Muscle layer of colon (tissue), 2 donors: Measurements from ENCODE around the gene MYO10.

Experiments used
- H3K27ac ChIP-seq: one replicate; pipeline ENCODE4 v1.7.0; 2013; ENCODE audit warnings: low read depth, mild to moderate bottlenecking, low read length, moderate library complexity
- H3K27me3 ChIP-seq, 2 donors: one replicate each; pipeline ENCODE4 v1.7.0; 2013; ENCODE audit warnings: low read length in 2 of 2, mild to moderate bottlenecking in 2 of 2; ENCODE audit not compliant: insufficient read depth in 2 of 2, control insufficient read depth in 1 of 2
- H3K36me3 ChIP-seq: one replicate; pipeline ENCODE4 v1.7.0; 2013; ENCODE audit warnings: mild to moderate bottlenecking, low read length; ENCODE audit not compliant: insufficient read depth
- H3K4me1 ChIP-seq: one replicate; pipeline ENCODE4 v1.7.0; 2013; ENCODE audit warnings: mild to moderate bottlenecking, low read length; ENCODE audit not compliant: insufficient read depth
- H3K4me3 ChIP-seq, 2 donors: one replicate each; pipeline ENCODE4 v1.7.0; 2013; ENCODE audit warnings: low read length in 2 of 2, low read depth in 1 of 2, mild to moderate bottlenecking in 1 of 2, moderate library complexity in 1 of 2
- H3K9ac ChIP-seq: one replicate; pipeline ENCODE4 v1.7.0; 2013; ENCODE audit warnings: low read length
- H3K9me3 ChIP-seq: one replicate; pipeline ENCODE4 v1.7.0; 2013; ENCODE audit warnings: mild to moderate bottlenecking, low read length
- donor health status: abdominal sarcoma.
- donor health status: Adenocarcinoma of cecum.

The MYO10 gene

DNA sequence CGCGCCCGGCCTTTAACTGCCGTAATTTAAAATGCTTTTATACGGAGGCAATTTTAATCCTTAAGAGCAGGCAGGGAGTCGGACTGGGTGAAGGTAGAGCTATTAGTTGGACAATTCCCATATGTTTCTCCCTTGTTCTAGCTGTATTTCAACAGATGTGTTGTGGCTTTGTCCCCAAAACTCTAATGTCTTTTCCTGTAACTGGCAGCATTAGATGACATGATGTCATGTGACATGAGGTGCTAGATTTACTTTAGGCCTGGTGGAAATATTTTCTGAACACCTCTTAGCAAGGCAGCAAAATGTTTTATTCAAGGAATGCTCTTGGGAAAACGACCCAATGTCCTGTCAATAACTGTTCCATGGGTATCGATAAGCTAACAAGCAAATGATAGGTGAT, 8.5 kb downstream of the MYO10 start:
- Histone ChIP-seq H3K9me3 (no peaks in the 10 kb centered on the region), H3K9ac (no peak overlapping the region), H3K27ac (no peak overlapping the region), H3K27me3 (peaks cover 2 to 6% of the 10 kb centered on the region in 2 donors), H3K4me3 (no peak overlapping the region), H3K4me1 (no peaks in the 10 kb centered on the region), H3K36me3 (no peaks in the 10 kb centered on the region)

DNA sequence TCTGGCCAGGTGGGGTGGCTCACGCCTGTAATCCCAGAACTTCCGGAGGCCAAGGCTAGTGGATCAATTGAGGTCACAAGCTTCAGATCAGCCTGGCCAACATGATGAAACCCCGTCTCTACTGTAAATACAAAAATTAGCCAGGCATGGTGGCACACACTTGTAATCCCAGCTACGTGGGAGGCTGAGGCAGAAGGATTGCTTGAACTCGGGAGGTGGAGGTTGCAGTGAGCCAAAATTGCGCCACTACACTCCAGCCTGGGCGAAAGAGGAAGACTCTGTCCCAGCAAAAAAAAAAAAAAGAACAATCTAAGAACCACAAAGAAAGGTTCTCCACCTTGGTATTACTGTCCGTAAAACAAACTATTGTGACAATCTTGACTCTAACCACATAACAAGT, 9.7 kb downstream of the MYO10 start:
- Histone ChIP-seq H3K9me3 (no peaks in the 10 kb centered on the region), H3K36me3 (no peaks in the 10 kb centered on the region), H3K4me3 (no peak overlapping the region), H3K9ac (no peak overlapping the region), H3K27ac (no peak overlapping the region), H3K4me1 (no peaks in the 10 kb centered on the region), H3K27me3 (no peaks in the 10 kb centered on the region)

DNA sequence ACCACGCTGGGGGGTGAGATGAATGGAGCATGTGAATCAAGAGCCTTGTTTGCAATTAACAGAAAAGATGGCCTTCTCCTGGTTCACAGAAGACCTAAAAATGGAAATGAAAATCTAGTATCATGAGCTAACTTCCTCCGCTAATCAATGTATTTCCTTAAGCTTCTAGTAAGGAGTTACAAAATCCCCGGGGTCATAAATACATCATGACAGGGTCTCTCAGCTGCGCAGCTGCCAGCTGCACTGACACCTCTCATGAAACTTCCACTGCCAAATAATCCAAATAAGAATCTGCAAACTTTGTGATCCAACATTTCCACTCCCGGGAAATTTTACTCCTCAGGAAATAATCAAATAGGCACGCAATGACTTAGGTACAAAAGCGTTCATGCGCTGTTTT, 11.9 kb downstream of the MYO10 start:
- no peak overlapping the region for H3K27ac ChIP-seq
- no peaks in the 10 kb centered on the region for H3K4me1 ChIP-seq
- no peaks in the 10 kb centered on the region for H3K9me3 ChIP-seq
- H3K4me3 ChIP-seq: no peak overlapping the region
- no peaks in the 10 kb centered on the region for H3K27me3 ChIP-seq
- H3K9ac ChIP-seq: no peak overlapping the region
- no peaks in the 10 kb centered on the region for H3K36me3 ChIP-seq

DNA sequence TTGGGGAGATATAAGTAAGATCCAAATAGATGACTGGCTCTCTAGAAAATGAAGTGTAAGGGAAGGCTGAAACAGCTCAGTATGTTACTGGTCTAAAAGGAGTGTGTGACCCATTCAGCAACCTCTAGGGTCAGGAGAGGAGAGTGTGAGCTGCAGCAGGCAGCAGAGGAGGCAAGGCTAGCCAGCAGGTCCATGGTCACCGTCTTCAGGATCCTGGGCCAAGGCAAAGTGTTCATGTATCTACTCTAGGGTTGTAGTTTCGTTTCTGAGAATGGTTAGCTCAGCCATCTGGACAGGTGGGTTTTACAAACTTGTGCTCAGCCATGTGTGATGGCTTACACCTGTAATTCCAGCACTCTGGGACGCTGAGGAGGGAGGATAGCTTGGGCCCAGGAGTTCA, 13.7 kb downstream of the MYO10 start:
- H3K27ac ChIP-seq: no peak overlapping the region
- no peak overlapping the region for H3K9ac ChIP-seq
- H3K4me3 ChIP-seq: no peak overlapping the region
- H3K4me1 ChIP-seq: no peaks in the 10 kb centered on the region
- no peaks in the 10 kb centered on the region for H3K36me3 ChIP-seq
- H3K9me3 ChIP-seq: no peaks in the 10 kb centered on the region
- no peaks in the 10 kb centered on the region for H3K27me3 ChIP-seq

GRCh38 chr5:16921211-16921610, 14.9 kb downstream of the MYO10 start:
- H3K9ac ChIP-seq: no peak overlapping the region

GRCh38 chr5:16920109-16920816, 15.8 kb downstream of the MYO10 start:
- no peaks in the 10 kb centered on the region for H3K36me3 ChIP-seq
- H3K9me3 ChIP-seq: no peaks in the 10 kb centered on the region
- no peak overlapping the region for H3K4me3 ChIP-seq
- no peaks in the 10 kb centered on the region for H3K27me3 ChIP-seq
- no peaks in the 10 kb centered on the region for H3K4me1 ChIP-seq
- no peak overlapping the region for H3K27ac ChIP-seq
- H3K9ac ChIP-seq: no peak overlapping the region

More at GRCh38 chr5:16921211-16921610, 14.9 kb downstream of the MYO10 start:
- Histone ChIP-seq H3K4me3 (no peak overlapping the region), H3K27ac (no peak overlapping the region), H3K27me3 (no peaks in the 10 kb centered on the region), H3K4me1 (no peaks in the 10 kb centered on the region), H3K9me3 (no peaks in the 10 kb centered on the region), H3K36me3 (no peaks in the 10 kb centered on the region)

- H3K9me3 ChIP-seq: no peaks in the 10 kb centered on the region
- no peak overlapping the region for H3K27ac ChIP-seq
- H3K27me3 ChIP-seq: no peaks in the 10 kb centered on the region
Measured at GRCh38 chr5:16918891-16919671, 17.0 kb downstream of the MYO10 start.

DNA sequence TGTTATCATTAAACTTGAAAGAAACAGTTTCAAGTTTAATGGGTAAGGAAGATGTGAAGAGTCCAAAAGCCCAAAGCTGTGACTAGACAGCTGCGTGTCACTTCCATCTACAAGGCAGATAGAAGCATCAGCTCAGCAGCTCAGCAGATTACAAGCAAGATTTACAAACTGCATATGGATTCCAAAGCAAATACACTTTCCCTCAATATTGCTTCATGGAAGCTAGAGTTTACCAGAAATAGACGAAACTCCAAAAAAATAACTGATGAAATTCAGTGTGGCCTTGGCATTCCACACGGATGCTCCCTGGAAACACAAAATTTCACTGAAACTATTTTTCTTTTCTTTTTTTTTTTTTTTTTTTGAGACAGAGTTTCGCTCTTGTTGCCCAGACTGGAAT, 17.9 kb downstream of the MYO10 start:
- H3K4me1 ChIP-seq: no peaks in the 10 kb centered on the region
- H3K4me3 ChIP-seq: no peak overlapping the region
- H3K27ac ChIP-seq: no peak overlapping the region
- no peaks in the 10 kb centered on the region for H3K27me3 ChIP-seq
- no peak overlapping the region for H3K9ac ChIP-seq
- H3K36me3 ChIP-seq: no peaks in the 10 kb centered on the region
- H3K9me3 ChIP-seq: no peaks in the 10 kb centered on the region

More at GRCh38 chr5:16918891-16919671, 17.0 kb downstream of the MYO10 start:
- no peak overlapping the region for H3K9ac ChIP-seq
- no peaks in the 10 kb centered on the region for H3K36me3 ChIP-seq
- no peak overlapping the region for H3K4me3 ChIP-seq
- H3K4me1 ChIP-seq: no peaks in the 10 kb centered on the region

GRCh38 chr5:16916262-16916878, 19.7 kb downstream of the MYO10 start:
- no peaks in the 10 kb centered on the region for H3K27me3 ChIP-seq
- no peaks in the 10 kb centered on the region for H3K36me3 ChIP-seq
- no peak overlapping the region for H3K4me3 ChIP-seq
- H3K4me1 ChIP-seq: no peaks in the 10 kb centered on the region
- no peaks in the 10 kb centered on the region for H3K9me3 ChIP-seq
- H3K9ac ChIP-seq: no peak overlapping the region
- H3K27ac ChIP-seq: no peak overlapping the region

- Histone ChIP-seq H3K27me3 (no peaks in the 10 kb centered on the region), H3K36me3 (no peaks in the 10 kb centered on the region), H3K27ac (no peak overlapping the region), H3K4me3 (no peak overlapping the region), H3K9ac (no peak overlapping the region), H3K9me3 (no peaks in the 10 kb centered on the region), H3K4me1 (no peaks in the 10 kb centered on the region)
Measured at GRCh38 chr5:16914584-16914983, 21.5 kb downstream of the MYO10 start.

GRCh38 chr5:16914108-16914435, 22.0 kb downstream of the MYO10 start:
- no peaks in the 10 kb centered on the region for H3K27me3 ChIP-seq
- H3K36me3 ChIP-seq: no peaks in the 10 kb centered on the region
- H3K9me3 ChIP-seq: no peaks in the 10 kb centered on the region
- H3K4me3 ChIP-seq: no peak overlapping the region
- no peak overlapping the region for H3K9ac ChIP-seq
- H3K27ac ChIP-seq: no peak overlapping the region
- H3K4me1 ChIP-seq: no peaks in the 10 kb centered on the region
